GM21825 (cell line): Measurements from ENCODE around the gene DSG1.
"Not testable (repeated sequence)": the region's sequence is repeated elsewhere in the genome, so short reads cannot be mapped to it uniquely, and the experiment has no call there.

Experiments used
- ATAC-seq: cut with Tn5 transposase; IDR thresholded peaks from one replicate; pipeline ENCODE4 v1.9.1; 2021; ENCODE audit warnings: mild to moderate bottlenecking, moderate library complexity; ENCODE audit not compliant: unreplicated experiment

The DSG1 gene

DNA sequence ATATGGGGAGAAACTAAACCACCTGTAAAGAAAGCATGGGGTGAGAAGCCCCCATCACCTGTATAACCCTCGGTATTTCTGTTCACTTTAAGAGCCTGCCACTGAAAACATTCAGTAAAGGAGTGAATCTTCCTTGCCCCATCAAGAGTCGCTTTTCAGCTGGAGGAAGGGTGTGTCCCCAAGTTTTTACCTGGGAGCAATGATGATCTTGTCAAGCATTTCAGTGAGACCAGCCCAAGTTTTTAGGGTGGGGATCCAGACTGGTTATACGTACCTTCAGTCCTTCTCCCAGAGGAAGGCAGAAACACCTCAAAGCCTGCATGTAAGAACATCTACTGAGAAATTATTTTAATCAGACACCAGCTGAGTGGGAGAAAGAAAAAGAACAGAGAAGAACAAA lies at the start of gene DSG1:
DSG1 (plus strand) TSS at position 301 of the 400 bp plus-strand sequence. CDS start 141 bp downstream, outside the sequence.
- ATAC-seq, result no peak

DNA sequence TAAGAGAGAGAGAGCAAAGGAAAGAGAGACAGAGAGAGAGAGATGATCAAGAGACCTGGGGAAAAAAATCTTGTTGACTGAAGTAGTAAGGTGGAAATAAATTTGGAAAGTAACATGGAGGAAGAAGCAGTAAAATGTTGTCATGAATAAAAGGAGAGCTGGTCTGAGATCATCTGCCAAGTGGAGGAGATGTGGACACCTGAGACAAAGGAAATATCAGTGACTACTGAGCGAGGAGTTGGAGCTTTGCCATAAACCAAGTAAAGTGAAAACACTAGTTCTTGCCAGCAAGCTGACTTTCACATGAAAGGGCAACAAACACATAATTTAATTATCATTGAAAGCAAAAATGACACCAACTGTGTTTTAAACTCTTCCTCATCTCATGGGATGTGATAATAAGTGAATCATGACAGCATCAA lies 49.0 kb upstream of the DSG1 start:
- peak; percentile 48 for ATAC-seq

DNA sequence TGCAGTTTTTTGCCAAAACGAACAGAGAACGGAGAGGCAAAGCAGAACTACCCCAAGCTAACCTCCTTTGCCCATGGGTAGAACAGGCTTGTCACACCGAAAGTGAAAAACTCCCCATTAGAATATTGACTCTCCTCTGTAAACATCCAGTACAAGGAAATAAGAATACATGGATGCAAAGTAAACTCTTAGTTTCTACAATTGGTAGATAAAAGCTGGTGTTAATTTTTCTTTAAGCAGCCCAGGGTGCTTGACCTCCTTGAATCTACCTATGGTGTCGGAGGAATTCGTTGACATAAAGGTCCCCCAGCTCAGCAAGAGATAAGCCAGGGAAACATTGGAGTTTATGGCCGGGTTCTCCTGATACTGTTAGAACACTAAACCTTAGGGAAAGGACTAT lies 48.4 kb upstream of the DSG1 start:
- no peak for ATAC-seq

DNA sequence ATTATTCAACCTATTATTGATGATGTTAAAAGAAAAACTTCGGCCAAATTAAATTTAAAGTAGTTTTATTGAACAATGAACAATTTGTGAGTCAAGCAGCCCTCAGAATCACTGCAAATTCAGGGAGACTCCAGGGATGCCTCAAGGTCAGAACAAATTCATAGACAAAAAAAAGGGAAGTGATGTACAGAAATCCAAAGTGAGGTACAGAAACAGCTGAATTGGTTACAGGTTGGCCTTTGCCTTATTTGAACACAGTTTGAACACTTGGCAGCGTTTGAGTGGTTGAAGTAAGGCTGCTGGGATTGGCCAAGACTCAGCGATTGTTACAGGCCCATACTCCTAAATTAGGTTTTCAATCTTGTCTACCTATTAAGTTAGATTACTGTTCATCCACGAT lies 47.4 kb upstream of the DSG1 start:
- no peak for ATAC-seq

DNA sequence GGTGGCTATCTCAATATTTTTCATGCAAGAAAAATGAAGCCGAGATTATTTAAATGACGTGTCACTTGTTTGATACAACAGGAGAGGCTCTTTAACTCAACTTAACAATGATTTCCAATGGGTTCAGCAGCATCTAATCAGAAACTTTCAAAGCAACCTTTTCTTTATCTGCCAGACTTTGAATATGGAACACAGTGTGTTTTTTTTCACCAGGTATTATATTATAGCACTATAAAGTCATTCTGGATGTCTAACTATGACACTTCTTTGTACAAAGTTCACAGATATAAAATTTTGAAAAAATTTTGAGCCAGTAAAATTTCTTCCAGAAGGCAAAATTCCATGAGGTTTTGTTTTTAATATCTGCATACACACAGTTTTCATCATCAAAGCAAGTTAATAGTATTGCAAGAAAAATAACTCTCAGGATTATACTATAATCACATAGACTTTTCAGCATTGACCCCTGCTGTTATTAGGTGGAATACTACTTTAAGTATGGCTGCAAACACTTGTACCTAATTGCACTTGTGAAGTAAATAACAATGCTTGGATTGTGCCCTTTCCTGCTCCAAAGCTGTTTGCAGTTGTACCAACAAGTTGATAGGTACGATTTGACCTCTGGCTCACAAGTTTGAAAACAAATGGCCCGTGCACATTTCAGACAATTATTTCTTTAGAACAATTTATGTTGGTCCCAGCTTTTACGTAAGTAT lies 44.0 kb upstream of the DSG1 start:
- no peak for ATAC-seq

DNA sequence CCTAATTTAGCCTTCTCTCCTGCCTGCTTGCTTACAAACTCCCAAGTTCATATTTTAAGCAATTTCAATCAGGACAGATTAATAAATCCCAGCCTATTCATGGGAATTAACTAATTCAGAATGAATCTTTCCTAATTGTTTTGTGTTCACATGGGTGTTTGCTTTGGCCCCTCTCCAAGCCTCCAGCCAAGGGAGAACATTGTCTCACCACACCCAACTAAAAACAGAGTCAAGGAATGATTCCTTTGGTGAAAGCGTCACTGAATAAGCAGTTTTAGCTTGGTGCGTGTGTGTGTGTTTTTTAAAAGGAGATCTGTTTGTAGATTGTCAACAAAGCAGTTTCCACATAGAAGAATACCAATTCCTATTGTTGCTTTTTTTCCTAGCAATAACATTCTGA lies 43.0 kb upstream of the DSG1 start:
- no peak for ATAC-seq

DNA sequence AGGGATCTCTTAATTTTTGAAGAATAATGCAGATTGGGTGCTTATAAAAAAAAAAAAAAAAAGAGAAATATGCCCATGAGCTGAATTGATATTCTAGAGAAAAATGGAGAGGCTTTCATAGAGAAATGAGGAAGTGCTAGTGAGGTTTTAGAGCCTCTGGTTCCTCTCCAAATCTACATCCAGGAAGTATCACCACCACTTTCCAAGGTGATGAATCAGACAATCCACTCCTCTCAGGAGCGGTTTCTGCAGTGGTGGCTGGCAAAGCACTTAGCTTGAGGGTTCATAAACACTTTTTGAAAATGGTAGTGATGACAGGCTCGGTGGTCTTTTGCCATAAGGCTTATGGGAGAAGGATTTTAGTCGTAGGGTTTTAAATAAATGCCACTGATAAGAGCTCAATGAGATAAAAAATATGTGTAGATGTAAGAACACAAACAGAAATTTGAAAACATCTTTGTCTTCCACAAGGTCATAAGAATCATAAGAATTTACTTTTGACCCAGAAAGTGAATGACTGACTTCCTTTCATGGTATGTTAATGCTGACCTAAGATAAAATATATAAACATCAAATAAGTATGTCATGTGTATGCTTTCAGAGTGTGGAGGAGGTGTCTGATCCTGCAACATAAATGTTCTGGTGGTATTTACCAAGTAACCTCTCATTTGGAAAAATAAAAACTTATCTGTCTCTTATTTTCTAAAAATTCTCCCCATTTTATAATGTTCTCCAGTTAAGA lies 42.1 kb upstream of the DSG1 start:
- no peak for ATAC-seq

DNA sequence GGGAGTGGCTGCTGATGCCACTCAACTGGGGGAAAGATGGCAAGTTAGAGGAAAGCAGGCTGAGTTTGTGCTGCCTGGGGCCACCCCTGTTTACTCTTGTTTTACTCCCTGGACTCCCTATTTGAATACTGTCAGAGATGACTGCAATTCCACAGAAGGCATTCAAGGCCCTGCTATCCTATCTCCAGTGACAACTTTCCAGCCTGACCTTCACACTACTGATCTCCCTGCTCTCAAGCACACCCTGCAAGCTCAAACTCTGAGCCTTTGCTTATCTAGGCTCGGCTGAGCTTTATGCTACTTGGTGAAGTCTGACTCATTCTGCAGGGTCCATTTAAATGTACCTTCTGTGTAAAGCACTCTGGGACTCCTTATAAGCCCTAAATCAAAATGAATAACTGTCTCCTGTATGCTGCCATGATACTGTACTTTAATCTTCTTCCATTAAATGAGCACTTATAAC lies 39.3 kb upstream of the DSG1 start:
- ATAC-seq, result no peak

DNA sequence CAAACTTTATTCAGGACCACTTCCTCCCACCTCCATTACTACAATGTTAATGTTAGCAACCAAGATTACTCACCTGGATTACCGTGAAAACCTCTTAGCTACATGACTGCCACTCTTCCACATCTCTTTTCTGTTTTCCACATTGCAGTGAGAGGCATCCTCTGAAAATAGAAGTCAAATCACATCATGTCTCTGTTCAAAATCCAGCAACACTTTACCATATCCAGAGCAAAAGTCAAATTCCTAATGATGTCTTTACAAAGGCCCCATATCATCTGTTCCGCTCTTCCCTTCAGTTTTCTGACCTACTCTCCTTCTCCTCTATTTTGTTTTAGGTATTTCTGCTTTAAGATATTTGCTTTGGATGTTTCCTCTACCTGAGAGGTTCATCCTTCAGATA lies 37.5 kb upstream of the DSG1 start:
- ATAC-seq, result no peak

DNA sequence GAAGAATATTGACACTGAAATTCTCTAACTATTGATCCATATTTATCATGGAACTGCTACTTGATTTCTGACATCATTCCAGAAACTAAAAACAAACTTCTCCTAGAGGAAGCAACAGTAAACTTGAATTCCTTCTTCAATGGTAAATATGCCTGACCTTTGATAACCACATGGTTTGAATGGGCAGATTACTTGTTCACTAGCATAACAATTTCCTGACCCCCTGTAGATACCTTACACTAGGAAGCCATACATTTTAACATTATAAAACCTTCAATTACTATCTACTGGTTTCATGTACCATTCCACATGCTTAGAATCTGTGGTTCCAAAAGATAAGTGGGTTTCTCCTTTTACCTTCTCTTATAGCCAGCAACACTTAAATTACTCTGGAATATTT lies 36.5 kb upstream of the DSG1 start:
- no peak for ATAC-seq

DNA sequence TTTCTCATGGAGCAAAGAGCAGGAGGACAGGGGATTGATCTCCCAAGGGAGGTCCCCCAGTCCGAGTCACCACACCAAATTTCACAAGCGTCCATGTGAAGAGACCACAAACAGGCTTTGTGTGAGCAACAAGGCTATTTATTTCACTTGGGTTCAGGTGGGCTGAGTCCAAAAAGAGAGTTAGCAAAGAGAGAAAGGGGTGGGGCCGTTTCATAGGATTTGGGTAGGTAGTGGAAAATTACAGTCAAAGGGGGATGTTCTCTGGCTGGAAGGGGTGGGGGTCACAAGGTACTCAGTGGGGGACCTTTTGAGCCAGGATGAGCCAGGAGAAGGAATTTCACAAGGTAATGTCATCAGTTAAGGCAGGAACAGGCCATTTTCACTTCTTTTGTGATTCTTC lies 28.5 kb upstream of the DSG1 start:
- not testable (repeated sequence) for ATAC-seq

DNA sequence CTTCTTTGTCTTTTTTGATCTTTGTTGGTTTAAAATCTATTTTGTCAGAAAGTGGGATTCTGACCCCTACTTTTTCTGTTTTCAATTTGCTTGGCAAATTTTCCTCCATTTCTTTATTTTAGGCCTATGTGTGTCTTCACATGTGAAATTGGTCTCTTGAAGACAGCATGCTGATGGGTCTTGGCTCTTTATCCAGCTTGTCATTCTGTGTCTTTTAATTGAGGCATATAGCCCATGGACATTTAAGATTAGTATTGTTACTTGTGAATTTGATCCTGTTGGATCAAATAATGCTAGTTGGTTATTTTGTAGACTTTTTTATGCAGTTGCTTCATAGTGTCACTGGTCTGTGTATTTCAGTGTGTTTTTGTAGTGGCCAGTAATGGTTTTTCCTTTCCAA lies 26.3 kb upstream of the DSG1 start:
- ATAC-seq, result no peak

DNA sequence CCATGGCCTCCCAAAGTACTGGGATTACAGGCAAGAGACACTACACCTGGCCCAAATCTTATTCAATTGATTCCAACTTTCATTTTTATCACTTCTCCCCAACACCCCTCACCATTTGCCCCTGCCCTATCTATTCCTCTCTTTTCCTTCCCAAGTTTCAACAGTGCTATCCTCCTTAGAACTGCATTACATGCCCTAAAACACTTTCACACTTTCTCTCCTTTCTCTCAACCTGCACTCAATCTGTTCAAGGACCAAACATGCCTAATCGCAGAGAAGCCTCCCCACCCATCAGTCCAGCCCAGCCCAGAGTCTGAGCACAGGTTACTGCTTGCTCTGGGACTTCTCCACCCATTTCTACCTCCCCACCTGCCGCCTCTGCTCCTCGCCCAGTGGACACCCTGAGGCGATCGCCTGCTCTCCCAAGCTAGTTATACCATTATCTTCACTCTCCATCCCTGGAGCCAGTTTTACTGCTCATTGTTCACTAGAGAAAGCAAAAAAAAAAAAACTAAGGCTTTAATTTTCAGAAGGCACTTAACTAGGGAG lies 23.7 kb upstream of the DSG1 start:
- ATAC-seq, result no peak

DNA sequence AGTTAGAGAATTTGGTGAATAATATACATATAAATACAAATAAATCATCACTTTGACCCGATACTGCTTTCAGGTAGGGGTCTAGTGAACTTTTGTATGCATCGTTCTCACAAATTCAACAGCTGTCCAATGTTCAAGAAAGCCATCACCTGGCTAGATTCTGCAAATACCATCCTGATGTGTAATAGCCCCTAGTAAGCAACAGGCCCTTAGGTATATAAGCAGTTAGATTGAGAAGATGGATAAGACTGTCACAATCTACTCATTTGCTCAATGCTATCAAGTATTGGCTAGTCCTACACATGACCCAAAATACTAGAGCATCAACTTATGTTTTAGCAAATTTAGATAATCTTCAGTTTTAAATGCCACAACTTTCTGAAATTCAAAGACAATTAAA lies 20.7 kb upstream of the DSG1 start:
- ATAC-seq, result no peak

DNA sequence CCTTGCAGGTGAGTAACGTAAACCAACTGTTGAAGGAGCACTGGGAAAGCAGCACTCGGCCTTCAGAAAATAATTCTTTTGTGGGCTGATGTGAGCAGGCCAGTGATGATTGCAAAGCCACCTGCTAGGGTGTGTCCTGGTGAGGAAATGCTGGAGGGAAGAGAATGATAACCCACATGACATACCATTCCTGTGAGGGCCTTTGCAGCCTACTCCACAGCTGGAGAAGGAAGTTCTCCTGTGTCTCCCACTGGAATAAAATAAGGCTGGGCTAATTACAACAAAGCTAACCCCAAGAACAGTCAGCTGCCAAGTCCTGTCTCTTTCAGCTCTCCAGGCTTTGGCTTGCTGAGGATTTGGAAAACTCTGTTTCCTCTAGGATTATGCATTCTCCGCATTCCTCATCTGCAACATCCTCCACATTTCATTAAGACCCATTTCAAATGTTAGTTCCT lies 16.7 kb upstream of the DSG1 start:
- ATAC-seq, result no peak

DNA sequence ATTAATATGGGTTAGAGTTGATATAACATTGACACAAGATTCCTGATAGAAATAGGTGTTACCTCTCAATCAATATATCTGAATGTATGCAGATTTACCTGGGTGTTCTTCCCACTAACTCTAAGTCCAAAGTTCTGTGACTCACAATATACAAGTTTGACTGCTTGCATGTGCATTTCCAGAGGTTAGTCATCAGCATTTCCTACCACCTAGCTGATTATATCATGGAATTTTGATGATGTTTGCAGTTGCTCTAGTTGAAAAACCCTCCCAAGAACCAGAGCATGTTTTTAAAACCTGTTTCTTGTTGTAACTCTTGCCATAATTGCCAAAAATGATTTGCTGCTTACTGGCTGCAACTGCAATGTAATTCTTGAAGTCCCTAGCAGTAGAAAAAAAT lies 15.0 kb upstream of the DSG1 start:
- ATAC-seq, result no peak

DNA sequence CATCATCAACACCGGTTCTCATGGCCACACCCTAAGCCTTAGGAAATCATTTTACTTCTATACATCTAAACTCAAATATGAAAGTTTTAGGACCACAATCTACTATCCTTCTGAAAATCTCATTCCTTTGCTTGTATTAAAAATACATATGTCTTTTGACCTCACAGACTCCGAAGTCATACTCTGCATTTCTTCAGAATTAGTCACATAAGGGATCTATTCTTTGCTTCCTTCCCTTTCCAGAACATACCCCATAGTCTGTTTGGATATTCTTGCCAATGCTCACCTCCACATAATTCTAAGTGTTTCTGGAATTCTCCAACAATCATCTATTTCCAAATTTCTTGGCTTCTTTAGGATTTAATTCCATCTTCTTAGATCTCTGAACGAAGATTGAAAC lies 14.2 kb upstream of the DSG1 start:
- ATAC-seq, result no peak

DNA sequence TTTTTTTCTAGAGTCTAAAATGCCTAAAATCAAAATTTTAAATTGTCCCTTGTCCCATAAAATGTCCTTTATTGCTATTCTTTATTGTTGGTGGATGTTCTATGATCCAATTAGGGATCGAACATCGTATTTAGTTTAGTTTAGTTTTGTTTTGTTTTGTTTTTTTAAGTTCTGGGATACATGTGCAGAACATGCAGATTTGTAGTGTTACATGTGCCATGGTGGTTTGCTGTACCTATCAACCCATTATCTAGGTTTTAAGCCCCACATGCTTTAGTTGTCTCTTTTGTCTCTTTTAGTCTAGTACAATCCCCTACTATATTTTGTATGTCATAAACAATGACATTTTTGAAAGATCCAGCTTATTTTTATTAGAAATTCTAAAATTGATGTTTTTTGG lies 8.8 kb upstream of the DSG1 start:
- ATAC-seq, result no peak

DNA sequence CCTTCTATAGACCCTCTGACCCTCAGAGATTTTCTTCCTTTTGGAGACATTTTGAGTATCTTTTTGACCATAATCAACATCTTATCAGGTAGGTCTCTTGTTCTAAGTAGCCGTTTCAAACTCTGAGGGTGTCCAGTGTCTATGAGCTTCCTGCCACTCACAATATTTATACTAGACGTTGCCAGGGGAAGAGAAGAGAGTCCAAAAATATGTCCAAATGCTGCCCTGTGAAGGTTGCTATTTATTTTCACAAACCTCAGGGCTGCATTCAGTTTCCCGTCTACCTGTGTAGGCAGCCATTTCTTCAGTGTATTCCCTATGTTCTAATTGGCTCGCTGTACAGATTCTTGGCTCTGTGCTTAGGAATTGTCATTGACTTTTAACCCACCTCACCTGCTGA lies 986 bp upstream of the DSG1 start:
- ATAC-seq, result no peak

DNA sequence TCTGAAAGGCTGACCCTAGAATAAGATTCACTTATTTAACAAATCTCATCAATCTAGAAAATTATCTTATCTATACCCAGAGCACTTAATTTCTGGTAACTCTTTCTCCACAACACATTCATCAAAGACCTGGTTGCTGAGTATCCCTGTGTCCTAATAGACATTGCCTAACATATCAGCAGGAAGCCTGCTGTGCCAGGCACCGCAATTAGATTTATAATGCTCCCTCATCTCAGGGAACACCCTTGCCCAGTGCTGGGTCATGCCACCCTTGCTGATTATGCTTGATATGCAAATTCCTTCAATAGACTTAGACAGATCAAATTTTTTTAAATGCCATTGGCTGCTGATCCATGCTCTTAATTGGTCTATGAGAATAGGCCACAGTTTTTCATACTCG lies 3.8 kb downstream of the DSG1 start:
- ATAC-seq, result no peak

DNA sequence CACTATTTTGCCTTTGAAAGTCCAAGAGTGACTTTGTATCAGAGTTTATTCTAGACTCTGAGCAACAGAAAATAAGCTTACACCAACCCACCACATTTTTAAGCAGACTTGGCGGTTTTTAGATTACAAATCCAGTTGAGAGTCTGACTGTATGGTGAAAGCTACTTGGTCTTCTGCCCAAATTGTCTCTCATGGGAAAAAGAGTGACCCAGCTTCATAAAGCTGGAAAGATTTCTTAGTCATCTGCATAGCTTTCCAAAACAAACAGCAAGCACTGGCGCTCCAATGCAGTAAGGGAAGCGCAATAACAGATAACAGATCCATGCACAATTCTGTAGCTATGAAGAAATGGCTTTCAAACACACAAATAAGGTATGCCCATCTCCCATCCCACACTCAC lies 7.1 kb downstream of the DSG1 start:
- no peak for ATAC-seq

DNA sequence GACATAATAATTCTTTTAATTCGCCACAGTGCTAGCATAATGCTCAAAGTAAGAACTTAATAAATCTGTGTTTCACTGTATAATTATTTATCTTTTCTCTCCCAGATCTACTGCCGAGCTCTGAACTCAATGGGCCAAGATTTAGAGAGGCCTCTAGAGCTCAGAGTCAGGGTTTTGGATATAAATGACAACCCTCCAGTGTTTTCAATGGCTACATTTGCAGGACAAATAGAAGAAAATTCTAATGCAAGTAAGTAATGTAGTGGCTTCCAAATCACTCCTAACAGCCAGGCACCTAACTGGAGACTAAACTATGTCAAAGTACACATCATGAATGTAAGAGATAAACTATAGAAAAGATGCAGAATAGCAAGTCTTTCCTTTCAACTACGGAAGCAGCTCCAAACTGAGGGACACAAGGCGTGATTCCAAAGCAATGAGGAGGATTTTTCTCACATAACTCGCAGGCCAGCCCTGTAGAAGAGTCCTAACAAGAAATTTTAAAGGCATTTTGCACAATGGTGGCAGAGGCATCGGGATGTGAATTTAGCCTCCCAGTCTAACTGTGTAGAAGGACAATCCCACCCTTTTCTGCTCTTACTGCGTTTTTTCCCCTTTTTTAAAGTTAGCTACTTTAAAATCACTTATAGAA lies 12.0 kb downstream of the DSG1 start:
- no peak for ATAC-seq
